Measurements from ENCODE around the gene CHST1. TPM values are rescaled to one million over a fixed set of nuclear protein-coding genes. Genes with fewer than 3 reads are reported as not detected.

Gene CHST1, protein sequence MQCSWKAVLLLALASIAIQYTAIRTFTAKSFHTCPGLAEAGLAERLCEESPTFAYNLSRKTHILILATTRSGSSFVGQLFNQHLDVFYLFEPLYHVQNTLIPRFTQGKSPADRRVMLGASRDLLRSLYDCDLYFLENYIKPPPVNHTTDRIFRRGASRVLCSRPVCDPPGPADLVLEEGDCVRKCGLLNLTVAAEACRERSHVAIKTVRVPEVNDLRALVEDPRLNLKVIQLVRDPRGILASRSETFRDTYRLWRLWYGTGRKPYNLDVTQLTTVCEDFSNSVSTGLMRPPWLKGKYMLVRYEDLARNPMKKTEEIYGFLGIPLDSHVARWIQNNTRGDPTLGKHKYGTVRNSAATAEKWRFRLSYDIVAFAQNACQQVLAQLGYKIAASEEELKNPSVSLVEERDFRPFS
- total RNA-seq (2022; extraction: Qiagen RNA extraction) = 1.4 to 1.7 TPM (median 1.7 TPM) in 5 replicates

DNA sequence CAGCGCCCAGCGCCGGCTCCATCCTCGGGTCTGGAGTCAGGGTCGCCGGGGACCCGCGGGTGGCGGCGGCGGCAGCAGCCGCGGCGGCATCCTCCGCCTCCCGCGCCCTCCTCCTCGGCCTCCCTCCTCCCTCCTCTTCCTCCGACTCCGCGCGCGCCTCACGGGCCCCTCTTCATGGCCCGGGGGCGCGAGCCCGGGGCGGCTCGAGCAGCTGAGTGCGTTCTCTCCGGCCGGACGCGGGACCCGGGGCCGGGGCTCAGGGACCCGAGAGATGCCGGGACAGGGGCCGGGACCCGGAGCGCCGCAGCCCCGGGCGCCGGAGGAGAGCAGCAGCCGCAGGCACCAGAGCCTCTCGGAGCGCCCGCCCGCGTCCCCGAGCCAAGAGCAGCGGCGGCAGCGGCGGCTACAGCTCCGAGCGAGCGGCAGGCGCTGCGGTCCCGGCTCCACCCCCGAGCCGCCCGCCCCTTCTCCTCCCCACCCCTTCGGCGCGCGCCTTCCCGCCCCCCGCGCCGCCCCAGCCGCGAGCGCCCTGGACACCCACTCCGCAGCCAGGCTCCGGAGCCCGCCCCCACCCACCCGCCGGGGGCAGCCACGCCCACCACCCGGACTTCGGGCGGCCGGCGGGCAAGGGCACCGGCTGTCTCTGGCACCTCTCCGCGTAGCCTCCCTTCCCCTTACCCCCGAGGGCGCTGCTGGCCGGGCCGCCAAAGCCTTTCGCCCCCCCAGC lies at the start of gene CHST1:
TSS of gene CHST1 (minus strand) at position 417 of the 727 bp plus-strand sequence. CDS start 14,699 bp downstream, outside the sequence.

Other genes with a start within 250 kb of the CHST1 start
- gene SLC35C1, start 139.5 kb upstream of the CHST1 start, total RNA-seq (2022; extraction: Qiagen RNA extraction) = 24.7 to 34.1 TPM (median 31.6 TPM) in 5 replicates
- gene CRY2, start 181.9 kb upstream of the CHST1 start, total RNA-seq (2022; extraction: Qiagen RNA extraction) = 2.7 to 3.8 TPM (median 3.4 TPM) in 5 replicates
- 5.4 to 6.5 TPM (median 6.3 TPM) in 5 replicates for gene MAPK8IP1, start 220.0 kb upstream of the CHST1 start, total RNA-seq (2022; extraction: Qiagen RNA extraction)
- gene FREY1, start 241.6 kb upstream of the CHST1 start, total RNA-seq (2022; extraction: Qiagen RNA extraction) = 0.14 to 1.0 TPM (median 0.45 TPM) in 4 of 5 replicates, not detected in the other